Ascending aorta (tissue), 2 donors: Measurements from ENCODE around the gene SETBP1. TPM values are rescaled to one million over a fixed set of nuclear protein-coding genes. Genes with fewer than 3 reads are reported as not detected.

Experiments used
- DNase-seq, 2 donors: peaks; one replicate each; pipeline ENCODE4 v3.0.0-alpha.2; 2019; ENCODE audit warnings: low spot score in 2 of 2
- H3K27ac ChIP-seq, 2 donors: fragments of 200-600 bp; sonication (generic); one replicate each; pipeline ENCODE4 v1.5.1; 2016 to 2017; ENCODE audit warnings: mild to moderate bottlenecking in 1 of 2
- H3K27me3 ChIP-seq: fragments of 200-600 bp; sonication (generic); one replicate; pipeline ENCODE4 v1.5.1; 2017
- H3K36me3 ChIP-seq, 2 donors: fragments of 200-600 bp; sonication (generic); one replicate each; pipeline ENCODE4 v1.5.1; 2016
- H3K4me1 ChIP-seq, 2 donors: fragments of 200-600 bp; sonication (generic); one replicate each; pipeline ENCODE4 v1.5.1; 2016 to 2017; ENCODE audit warnings: mild to moderate bottlenecking in 1 of 2
- H3K4me3 ChIP-seq, 2 donors: fragments of 200-600 bp; sonication (generic); one replicate each; pipeline ENCODE4 v1.5.1; 2016 to 2017; ENCODE audit warnings: mild to moderate bottlenecking in 1 of 2
- H3K9me3 ChIP-seq, 2 donors: fragments of 200-600 bp; sonication (generic); one replicate each; pipeline ENCODE4 v1.5.1; 2016
- intact Hi-C: fragments of 100-400 bp; cut with DNase I; formaldehyde crosslinking; loops from one replicate; pipeline ENCODE4 v1.15.1; 2023
- total RNA-seq: library from RNA; depleted of rRNA; stranded (reverse); fragments of >200 nt; gene quantifications from one replicate; pipeline ENCODE4 v1.1.0, GENCODE V29; 2016
- TF ChIP-seq, protein P1 (sequence below), 3 experiments: fragments of 200-600 bp in 2 of 3; fragments of 450-650 bp in 1 of 3; sonication (generic) in 2 of 3; IDR thresholded peaks; one replicate each; pipeline ENCODE4 v1.5.1; 2016 to 2019; ENCODE audit warnings: antibody characterized with exemption in 3 of 3, mild to moderate bottlenecking in 1 of 3, moderate library complexity in 1 of 3

SETBP1 gene
- total RNA-seq, 1 donor from 2014 or later = 23.5 TPM

DNA sequence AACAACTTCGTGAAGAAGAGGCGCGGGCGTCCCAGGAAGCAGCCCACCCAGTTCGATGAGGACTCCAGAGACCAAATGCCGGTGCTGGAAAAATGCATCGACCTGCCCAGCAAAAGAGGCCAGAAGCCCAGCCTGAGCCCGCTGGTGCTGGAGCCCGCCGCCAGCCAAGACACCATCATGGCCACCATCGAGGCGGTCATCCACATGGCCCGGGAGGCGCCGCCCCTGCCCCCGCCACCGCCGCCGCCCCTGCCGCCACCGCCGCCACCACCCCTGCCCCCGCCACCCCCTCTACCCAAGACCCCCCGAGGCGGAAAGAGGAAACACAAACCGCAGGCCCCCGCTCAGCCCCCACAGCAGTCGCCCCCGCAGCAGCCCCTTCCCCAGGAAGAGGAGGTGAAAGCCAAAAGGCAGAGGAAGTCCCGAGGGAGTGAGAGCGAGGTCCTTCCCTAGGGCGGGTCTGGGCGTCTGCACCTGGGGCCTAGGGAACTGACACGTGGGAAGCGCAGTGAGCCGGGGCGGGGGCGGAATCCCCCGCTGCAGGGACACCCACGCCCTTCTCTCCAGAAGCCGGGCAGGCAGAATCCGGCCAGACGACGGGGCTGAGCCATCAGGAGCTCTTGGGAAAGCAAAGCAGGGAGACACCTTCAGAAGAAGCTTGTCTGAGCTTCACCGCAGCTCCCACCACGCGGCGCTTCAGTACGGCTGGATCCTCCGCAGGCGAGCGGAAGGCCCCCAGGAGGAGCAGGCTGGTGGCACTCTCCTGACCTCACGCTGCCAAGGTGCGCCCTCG is 382.8 kb downstream of the SETBP1 start:
- no peak for DNase-seq
- no peaks in the 10 kb centered on the region for H3K4me1 ChIP-seq
- H3K9me3 ChIP-seq = no peaks in the 10 kb centered on the region
- intact Hi-C loops = no loop called here
- H3K36me3 ChIP-seq = peaks cover 10 to 13% of the 10 kb centered on the region in 2 donors
- no peak overlapping the region for H3K4me3 ChIP-seq
- H3K27ac ChIP-seq = no peak overlapping the region
- TF ChIP-seq, protein P1, sequence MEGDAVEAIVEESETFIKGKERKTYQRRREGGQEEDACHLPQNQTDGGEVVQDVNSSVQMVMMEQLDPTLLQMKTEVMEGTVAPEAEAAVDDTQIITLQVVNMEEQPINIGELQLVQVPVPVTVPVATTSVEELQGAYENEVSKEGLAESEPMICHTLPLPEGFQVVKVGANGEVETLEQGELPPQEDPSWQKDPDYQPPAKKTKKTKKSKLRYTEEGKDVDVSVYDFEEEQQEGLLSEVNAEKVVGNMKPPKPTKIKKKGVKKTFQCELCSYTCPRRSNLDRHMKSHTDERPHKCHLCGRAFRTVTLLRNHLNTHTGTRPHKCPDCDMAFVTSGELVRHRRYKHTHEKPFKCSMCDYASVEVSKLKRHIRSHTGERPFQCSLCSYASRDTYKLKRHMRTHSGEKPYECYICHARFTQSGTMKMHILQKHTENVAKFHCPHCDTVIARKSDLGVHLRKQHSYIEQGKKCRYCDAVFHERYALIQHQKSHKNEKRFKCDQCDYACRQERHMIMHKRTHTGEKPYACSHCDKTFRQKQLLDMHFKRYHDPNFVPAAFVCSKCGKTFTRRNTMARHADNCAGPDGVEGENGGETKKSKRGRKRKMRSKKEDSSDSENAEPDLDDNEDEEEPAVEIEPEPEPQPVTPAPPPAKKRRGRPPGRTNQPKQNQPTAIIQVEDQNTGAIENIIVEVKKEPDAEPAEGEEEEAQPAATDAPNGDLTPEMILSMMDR (IDR thresholded peaks at IDR 0.05) = no peak
- no peaks in the 10 kb centered on the region for H3K27me3 ChIP-seq

DNA sequence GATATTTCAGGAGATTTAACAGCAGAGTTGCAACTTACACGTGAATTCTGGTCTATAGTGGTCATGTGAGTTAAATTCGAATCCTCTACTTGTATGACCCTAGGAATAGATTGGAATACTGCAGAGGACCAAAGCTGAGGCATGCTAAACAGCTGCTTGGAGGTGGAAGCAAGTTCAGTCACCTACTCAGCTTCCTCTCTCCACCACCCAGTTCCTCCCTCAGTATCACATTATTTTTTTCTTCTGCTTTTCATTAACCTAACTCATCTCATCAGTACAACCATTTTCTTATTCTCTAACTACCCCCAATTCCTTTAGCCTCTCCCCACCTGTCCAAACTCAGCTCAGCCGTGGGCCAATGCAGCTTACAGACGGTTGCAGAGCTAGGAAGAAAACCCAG is 385.5 kb downstream of the SETBP1 start:
- Histone ChIP-seq H3K4me1 (no peaks in the 10 kb centered on the region), H3K27me3 (no peaks in the 10 kb centered on the region), H3K36me3 (peaks cover 10 to 13% of the 10 kb centered on the region in 2 donors), H3K27ac (no peak overlapping the region), H3K9me3 (no peaks in the 10 kb centered on the region), H3K4me3 (no peak overlapping the region)
- TF ChIP-seq, protein P1 (IDR thresholded peaks at IDR 0.05) = no peak
- intact Hi-C loops = no loop called here
- DNase-seq = no peak

DNA sequence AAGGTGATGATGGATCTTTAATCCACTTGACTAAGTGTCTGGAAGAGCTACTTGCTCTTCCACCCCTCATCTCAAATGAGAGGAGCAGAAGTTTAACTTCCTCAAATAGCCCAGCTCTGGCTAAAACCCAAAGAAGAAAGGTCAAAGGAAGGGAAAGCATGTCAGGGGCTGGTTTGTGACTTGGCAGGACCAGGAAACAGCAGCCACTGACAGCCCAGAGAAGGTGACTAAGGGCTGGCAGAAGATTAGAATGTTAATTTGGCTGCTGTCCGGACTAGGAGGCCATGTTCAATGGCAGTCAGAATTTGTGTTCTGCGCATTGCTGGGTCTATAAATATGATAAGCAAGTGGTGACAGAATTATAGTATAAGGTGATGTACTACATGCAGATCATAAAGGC is 386.2 kb downstream of the SETBP1 start:
- H3K4me1 ChIP-seq = no peaks in the 10 kb centered on the region
- H3K9me3 ChIP-seq = no peaks in the 10 kb centered on the region
- H3K36me3 ChIP-seq = peaks cover 10 to 13% of the 10 kb centered on the region in 2 donors
- no peak overlapping the region for H3K4me3 ChIP-seq
- DNase-seq = no peak
- no peaks in the 10 kb centered on the region for H3K27me3 ChIP-seq
- intact Hi-C loops = no loop called here
- H3K27ac ChIP-seq = no peak overlapping the region
- TF ChIP-seq, protein P1 (IDR thresholded peaks at IDR 0.05) = no peak

DNA sequence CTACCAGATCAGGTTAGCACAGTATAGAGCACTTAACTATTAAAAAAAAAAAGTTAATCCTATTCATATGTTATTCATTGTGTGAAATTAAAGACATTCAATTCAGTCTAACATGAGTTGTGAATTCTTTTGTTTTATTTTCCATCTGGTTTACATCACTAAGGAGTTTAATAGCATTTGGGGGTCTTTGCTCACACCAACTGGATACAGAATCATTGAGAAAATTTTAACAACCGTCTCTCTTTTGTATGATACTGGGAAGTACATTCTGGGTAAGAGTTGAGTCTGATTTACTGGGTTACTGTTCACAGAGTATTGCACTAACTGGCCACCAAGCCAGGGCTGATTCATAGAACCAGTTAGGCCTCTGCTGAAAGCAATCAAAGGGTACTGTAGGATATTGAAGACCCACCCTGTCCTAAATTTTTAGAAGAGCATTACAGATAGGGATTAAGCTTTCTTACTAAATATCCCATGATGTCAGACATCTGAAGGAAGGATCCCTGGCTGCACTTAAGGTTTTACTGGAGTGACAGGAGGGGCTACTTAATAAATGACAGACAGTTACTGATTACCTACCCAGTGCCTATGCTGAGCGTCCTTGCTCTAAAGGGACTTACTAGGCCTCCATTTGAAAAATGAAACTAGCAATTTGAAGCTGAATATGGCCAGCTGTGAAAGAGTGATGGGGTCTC is 387.9 kb downstream of the SETBP1 start:
- Histone ChIP-seq H3K27me3 (no peaks in the 10 kb centered on the region), H3K9me3 (no peaks in the 10 kb centered on the region), H3K4me1 (no peaks in the 10 kb centered on the region), H3K27ac (no peak overlapping the region), H3K36me3 (peaks cover 7 to 9% of the 10 kb centered on the region in 2 donors), H3K4me3 (no peak overlapping the region)
- TF ChIP-seq, protein P1 (IDR thresholded peaks at IDR 0.05) = no peak
- intact Hi-C loops = no loop called here
- DNase-seq = no peak

DNA sequence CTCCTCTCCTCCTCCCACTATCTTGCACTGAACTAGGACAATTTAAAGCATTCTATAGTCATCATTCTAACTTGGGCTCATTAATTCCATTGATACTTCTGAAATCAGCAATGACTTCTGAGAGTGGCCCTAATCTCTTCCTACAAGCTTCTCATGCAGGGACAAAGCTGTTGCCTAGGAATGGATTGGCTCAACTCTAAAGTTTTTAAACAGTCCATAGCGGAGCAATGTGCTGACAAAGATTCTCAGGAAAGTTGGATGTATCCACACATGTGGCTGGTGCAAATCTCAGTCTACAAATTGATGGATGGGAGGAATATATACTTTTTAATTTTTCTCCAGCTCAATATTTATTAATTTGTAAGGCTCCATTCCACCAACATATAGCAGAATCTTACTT is 388.9 kb downstream of the SETBP1 start:
- Histone ChIP-seq H3K27ac (no peak overlapping the region), H3K9me3 (no peaks in the 10 kb centered on the region), H3K36me3 (no peaks in the 10 kb centered on the region), H3K27me3 (no peaks in the 10 kb centered on the region), H3K4me3 (no peak overlapping the region), H3K4me1 (no peaks in the 10 kb centered on the region)
- TF ChIP-seq, protein P1 (IDR thresholded peaks at IDR 0.05) = no peak
- DNase-seq = no peak
- intact Hi-C loops = no loop called here
